HepG2 (cell line): Measurements from ENCODE around the gene TPM2. TPM values are rescaled to one million over a fixed set of nuclear protein-coding genes. Genes with fewer than 3 reads are reported as not detected.

Source experiments
- CEBPG ChIP-seq: IDR thresholded peaks from 2 replicates; pipeline ENCODE4 v1.6.1; 2016
- CREB3 ChIP-seq: sonication (generic); formaldehyde crosslinking; IDR thresholded peaks from 2 replicates; pipeline ENCODE4 v1.5.0; 2020; ENCODE audit warnings: missing genetic modification reagents
- ETV5 ChIP-seq: IDR thresholded peaks from 2 replicates; pipeline ENCODE4 v1.6.1; 2018; ENCODE audit warnings: missing biosample characterization, missing genetic modification reagents, inconsistent platforms, borderline replicate concordance
- FOXJ3 ChIP-seq: sonication (generic); formaldehyde crosslinking; IDR thresholded peaks from 2 replicates; pipeline ENCODE4 v1.4.0; 2020; ENCODE audit warnings: missing genetic modification reagents, mild to moderate bottlenecking, borderline replicate concordance
- GFI1 ChIP-seq: sonication (generic); formaldehyde crosslinking; IDR thresholded peaks from 2 replicates; pipeline ENCODE4 v1.5.0; 2020; ENCODE audit warnings: missing genetic modification reagents, mild to moderate bottlenecking, borderline replicate concordance
- HOXA9 ChIP-seq: sonication (generic); formaldehyde crosslinking; IDR thresholded peaks from 2 replicates; pipeline ENCODE4 v1.8.1; 2022; ENCODE audit warnings: missing genetic modification reagents, mild to moderate bottlenecking, moderate library complexity, borderline replicate concordance
- NCOA2 ChIP-seq: sonication (generic); formaldehyde crosslinking; IDR thresholded peaks from 2 replicates; pipeline ENCODE4 v1.8.0; 2022; ENCODE audit warnings: inconsistent platforms
- SNAI1 ChIP-seq: sonication (generic); formaldehyde crosslinking; IDR thresholded peaks from 2 replicates; pipeline ENCODE4 v1.5.0; 2020; ENCODE audit warnings: mild to moderate bottlenecking, missing genetic modification reagents, borderline replicate concordance
- SP4 ChIP-seq: sonication (generic); formaldehyde crosslinking; IDR thresholded peaks from 2 replicates; pipeline ENCODE4 v1.8.1; 2023; ENCODE audit warnings: mild to moderate bottlenecking, missing genetic modification reagents
- SP5 ChIP-seq: IDR thresholded peaks from 2 replicates; pipeline ENCODE4 v1.6.1; 2016; ENCODE audit warnings: low read depth, borderline replicate concordance
- ZNF777 ChIP-seq: sonication (generic); formaldehyde crosslinking; IDR thresholded peaks from 2 replicates; pipeline ENCODE4 v1.4.0; 2020; ENCODE audit warnings: missing genetic modification reagents
- ZXDC ChIP-seq: sonication (generic); formaldehyde crosslinking; IDR thresholded peaks from 2 replicates; pipeline ENCODE4 v1.5.0; 2020; ENCODE audit warnings: mild to moderate bottlenecking, missing genetic modification reagents
- polyA plus RNA-seq, 8 experiments: library from polyadenylated mRNA; depleted of rRNA in 3 of 8; stranded (reverse) in 7 of 8; unstranded in 1 of 8; fragments of >200 nt; fragmentation: Illumina TruSeq in 4 of 8; extraction: Trizol in 4 of 8; gene quantifications; 2 replicates each; pipeline versions ENCODE4 v1.2.1 to v1.2.3, GENCODE V29; 2011 to 2016; ENCODE audit warnings: low read depth in 4 of 8, missing spikeins in 1 of 8, mixed read lengths in 1 of 8; ENCODE audit not compliant: insufficient read depth in 1 of 8
- total RNA-seq, 5 experiments: library from RNA; depleted of rRNA; stranded (reverse); fragments of >200 nt; fragmentation: Illumina TruSeq; extraction: Trizol; gene quantifications; 2 replicates each; pipeline ENCODE4 v1.2.3, GENCODE V29; 2016; ENCODE audit warnings: low read depth in 1 of 5
- TF ChIP-seq, protein P1 (sequence below): sonication (generic); formaldehyde crosslinking; IDR thresholded peaks from 2 replicates; pipeline ENCODE4 v1.4.0; 2020; ENCODE audit warnings: missing genetic modification reagents, borderline replicate concordance
- TF ChIP-seq, protein P2 (sequence below): sonication (generic); formaldehyde crosslinking; IDR thresholded peaks from 2 replicates; pipeline ENCODE4 v1.8.0; 2022; ENCODE audit warnings: low read depth, missing genetic modification reagents
- TF ChIP-seq, protein P3 (sequence below): IDR thresholded peaks from 2 replicates; pipeline ENCODE4 v1.6.1; 2016; ENCODE audit warnings: mild to moderate bottlenecking, missing biosample characterization, missing genetic modification reagents
- TF ChIP-seq, protein P4 (sequence below): IDR thresholded peaks from 2 replicates; pipeline ENCODE4 v1.6.1; 2016; ENCODE audit warnings: low read depth

TPM2 gene
- total and polyA plus RNA-seq, 2 of the 13 experiments (the other 11 are each of a cell fraction or from before 2014, with no cell fraction given), result 3.1 to 10.7 TPM

DNA sequence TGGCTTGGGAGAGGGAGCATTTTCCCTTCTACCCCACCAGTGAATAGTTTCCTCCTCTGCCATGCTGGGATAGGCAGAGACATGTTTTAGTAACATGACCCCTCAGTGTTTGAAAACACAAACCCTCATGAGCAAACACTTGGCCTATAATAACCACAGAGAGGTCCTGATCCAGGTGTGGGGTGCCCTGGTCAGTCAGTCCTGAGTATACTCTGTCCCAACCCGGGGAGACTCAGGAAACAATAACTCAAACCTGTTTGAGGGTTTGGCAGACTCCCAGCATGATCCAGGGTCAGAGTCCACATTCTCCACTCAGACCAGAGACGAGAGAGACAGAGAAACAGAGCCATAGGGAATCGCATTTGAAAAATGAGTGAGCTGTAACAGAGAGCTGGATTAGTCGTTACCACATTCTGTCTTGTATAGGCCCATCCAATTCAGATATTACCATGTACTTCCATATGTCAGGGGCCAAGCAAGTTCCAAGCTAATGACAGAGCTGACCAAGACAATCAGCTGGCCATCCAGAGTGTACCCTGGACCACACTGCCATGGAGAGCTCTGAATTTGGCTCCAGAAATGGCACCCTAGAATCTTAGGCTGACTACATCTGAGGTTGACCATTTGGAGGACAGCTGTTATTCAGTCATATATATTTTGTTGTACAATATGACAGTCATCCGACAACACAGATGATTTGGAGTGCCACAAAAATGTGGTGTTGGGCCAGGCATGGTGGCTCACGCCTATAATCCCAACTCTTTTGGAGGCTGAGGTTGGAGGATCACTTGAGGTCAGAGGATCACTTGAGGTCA is 20.2 kb downstream of the TPM2 start (continued):
- TF ChIP-seq, protein P1, sequence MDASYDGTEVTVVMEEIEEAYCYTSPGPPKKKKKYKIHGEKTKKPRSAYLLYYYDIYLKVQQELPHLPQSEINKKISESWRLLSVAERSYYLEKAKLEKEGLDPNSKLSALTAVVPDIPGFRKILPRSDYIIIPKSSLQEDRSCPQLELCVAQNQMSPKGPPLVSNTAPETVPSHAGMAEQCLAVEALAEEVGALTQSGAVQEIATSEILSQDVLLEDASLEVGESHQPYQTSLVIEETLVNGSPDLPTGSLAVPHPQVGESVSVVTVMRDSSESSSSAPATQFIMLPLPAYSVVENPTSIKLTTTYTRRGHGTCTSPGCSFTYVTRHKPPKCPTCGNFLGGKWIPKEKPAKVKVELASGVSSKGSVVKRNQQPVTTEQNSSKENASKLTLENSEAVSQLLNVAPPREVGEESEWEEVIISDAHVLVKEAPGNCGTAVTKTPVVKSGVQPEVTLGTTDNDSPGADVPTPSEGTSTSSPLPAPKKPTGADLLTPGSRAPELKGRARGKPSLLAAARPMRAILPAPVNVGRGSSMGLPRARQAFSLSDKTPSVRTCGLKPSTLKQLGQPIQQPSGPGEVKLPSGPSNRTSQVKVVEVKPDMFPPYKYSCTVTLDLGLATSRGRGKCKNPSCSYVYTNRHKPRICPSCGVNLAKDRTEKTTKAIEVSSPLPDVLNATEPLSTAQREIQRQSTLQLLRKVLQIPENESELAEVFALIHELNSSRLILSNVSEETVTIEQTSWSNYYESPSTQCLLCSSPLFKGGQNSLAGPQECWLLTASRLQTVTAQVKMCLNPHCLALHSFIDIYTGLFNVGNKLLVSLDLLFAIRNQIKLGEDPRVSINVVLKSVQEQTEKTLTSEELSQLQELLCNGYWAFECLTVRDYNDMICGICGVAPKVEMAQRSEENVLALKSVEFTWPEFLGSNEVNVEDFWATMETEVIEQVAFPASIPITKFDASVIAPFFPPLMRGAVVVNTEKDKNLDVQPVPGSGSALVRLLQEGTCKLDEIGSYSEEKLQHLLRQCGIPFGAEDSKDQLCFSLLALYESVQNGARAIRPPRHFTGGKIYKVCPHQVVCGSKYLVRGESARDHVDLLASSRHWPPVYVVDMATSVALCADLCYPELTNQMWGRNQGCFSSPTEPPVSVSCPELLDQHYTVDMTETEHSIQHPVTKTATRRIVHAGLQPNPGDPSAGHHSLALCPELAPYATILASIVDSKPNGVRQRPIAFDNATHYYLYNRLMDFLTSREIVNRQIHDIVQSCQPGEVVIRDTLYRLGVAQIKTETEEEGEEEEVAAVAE (CRISPR knock-in tag), result 0 out of 2 replicates have a peak, but pooled peaks have one; percentile 58
- TF ChIP-seq FOXJ3 (CRISPR knock-in tag) (peak; percentile 26; the same call in 1 of the 2 replicates), CREB3 (CRISPR knock-in tag) (no peak), SP5 (peak; percentile 46; the same call in 1 of the 2 replicates), NCOA2 (CRISPR knock-in tag) (peak; percentile 47; the same call in 1 of the 2 replicates), CEBPG (0 out of 2 replicates have a peak, but pooled peaks have one; percentile 13), ETV5 (CRISPR knock-in tag) (peak; percentile 78), SP4 (CRISPR knock-in tag) (peak; percentile 48; the same call in 1 of the 2 replicates), ZXDC (CRISPR knock-in tag) (no peak), HOXA9 (CRISPR knock-in tag) (0 out of 2 replicates have a peak, but pooled peaks have one; percentile 34), ZNF777 (no peak), SNAI1 (CRISPR knock-in tag) (no peak), GFI1 (CRISPR knock-in tag) (peak; percentile 67; the same call in 1 of the 2 replicates)
- TF ChIP-seq, protein P2, sequence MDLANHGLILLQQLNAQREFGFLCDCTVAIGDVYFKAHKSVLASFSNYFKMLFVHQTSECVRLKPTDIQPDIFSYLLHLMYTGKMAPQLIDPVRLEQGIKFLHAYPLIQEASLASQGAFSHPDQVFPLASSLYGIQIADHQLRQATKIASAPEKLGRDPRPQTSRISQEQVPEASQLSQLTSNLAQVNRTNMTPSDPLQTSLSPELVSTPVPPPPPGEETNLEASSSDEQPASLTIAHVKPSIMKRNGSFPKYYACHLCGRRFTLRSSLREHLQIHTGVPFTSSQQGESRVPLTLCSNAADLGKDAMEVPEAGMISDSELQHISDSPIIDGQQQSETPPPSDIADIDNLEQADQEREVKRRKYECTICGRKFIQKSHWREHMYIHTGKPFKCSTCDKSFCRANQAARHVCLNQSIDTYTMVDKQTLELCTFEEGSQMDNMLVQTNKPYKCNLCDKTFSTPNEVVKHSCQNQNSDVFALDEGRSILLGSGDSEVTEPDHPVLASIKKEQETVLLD (CRISPR knock-in tag), result no peak
- TF ChIP-seq, protein P3, sequence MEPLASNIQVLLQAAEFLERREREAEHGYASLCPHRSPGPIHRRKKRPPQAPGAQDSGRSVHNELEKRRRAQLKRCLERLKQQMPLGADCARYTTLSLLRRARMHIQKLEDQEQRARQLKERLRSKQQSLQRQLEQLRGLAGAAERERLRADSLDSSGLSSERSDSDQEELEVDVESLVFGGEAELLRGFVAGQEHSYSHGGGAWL, result no peak
- TF ChIP-seq, protein P4, sequence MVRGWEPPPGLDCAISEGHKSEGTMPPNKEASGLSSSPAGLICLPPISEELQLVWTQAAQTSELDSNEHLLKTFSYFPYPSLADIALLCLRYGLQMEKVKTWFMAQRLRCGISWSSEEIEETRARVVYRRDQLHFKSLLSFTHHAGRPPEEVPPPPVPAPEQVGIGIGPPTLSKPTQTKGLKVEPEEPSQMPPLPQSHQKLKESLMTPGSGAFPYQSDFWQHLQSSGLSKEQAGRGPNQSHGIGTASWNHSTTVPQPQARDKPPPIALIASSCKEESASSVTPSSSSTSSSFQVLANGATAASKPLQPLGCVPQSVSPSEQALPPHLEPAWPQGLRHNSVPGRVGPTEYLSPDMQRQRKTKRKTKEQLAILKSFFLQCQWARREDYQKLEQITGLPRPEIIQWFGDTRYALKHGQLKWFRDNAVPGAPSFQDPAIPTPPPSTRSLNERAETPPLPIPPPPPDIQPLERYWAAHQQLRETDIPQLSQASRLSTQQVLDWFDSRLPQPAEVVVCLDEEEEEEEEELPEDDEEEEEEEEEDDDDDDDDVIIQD (CRISPR knock-in tag), result peak; percentile 51; the same call in 1 of the 2 replicates
